LNCaP clone FGC (cell line): Measurements from ENCODE around the gene FRMPD4.

Experiments
- DNase-seq: peaks from one replicate; pipeline ENCODE4 v3.0.0-alpha.2; 2011; ENCODE audit warnings: low read depth
- H3K4me3 ChIP-seq: 2 replicates; pipeline ENCODE4 v1.5.1; 2011; ENCODE audit warnings: mild to moderate bottlenecking, low read depth, low read length, control low read depth
- TF ChIP-seq, protein P1 (sequence below): IDR thresholded peaks from 2 replicates; pipeline ENCODE4 v1.5.1; 2012; ENCODE audit warnings: mild to moderate bottlenecking; ENCODE audit not compliant: control insufficient read depth, insufficient read depth; ENCODE audit errors: extremely low read depth

Gene FRMPD4

DNA sequence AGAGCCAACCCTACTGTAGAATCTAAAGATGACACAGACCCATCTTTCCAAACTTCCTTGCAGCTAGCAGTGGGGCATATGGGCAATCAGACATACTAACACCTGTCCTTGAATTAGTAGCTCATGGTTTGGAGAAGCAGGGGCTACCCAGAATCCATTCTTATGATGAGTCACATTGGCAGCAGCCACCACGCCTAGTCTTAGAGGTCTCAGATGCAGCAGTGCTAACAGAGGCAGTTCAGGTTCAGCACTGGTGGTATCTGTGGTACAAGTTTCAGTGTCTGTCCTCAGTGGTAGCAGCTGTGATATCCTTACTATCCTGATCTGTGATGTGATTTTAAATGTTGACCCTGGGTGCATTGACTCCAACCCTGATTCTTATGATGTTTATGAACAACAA lies 68.1 kb downstream of the FRMPD4 start:
- TF ChIP-seq, protein P1, sequence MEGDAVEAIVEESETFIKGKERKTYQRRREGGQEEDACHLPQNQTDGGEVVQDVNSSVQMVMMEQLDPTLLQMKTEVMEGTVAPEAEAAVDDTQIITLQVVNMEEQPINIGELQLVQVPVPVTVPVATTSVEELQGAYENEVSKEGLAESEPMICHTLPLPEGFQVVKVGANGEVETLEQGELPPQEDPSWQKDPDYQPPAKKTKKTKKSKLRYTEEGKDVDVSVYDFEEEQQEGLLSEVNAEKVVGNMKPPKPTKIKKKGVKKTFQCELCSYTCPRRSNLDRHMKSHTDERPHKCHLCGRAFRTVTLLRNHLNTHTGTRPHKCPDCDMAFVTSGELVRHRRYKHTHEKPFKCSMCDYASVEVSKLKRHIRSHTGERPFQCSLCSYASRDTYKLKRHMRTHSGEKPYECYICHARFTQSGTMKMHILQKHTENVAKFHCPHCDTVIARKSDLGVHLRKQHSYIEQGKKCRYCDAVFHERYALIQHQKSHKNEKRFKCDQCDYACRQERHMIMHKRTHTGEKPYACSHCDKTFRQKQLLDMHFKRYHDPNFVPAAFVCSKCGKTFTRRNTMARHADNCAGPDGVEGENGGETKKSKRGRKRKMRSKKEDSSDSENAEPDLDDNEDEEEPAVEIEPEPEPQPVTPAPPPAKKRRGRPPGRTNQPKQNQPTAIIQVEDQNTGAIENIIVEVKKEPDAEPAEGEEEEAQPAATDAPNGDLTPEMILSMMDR = no peak
- DNase-seq = no peak
- H3K4me3 ChIP-seq = no peak overlapping the region

DNA sequence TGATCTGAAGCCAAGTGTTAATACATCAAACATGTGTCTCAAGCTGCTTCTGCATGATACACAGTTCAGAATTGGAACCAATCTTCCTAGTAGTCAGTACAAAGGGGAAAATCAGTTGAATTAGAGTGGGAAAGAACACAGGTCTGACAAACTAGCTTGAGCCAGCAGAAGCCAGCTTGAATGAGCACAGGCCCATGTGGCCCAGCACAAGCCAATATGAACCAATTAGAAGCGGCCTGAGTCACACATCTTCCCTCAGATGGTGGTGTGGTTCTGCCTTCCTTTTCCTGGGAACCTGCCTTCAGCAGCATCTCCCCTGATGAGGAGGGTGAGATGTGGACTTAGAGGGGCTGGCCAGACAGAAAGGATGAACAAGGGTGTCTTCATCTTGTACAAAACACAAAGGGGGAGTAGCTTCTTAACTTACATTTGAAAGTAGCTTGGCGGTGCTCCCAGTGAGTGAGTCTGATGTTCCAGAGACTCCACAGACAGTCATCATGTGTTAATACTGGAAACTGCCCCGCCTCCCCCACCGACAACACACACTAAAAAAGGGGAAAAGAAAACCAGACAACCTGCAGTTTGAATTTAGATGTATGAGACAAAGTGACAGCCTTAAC lies 72.0 kb downstream of the FRMPD4 start:
- TF ChIP-seq, protein P1 = no peak
- no peak for DNase-seq
- no peak overlapping the region for H3K4me3 ChIP-seq

DNA sequence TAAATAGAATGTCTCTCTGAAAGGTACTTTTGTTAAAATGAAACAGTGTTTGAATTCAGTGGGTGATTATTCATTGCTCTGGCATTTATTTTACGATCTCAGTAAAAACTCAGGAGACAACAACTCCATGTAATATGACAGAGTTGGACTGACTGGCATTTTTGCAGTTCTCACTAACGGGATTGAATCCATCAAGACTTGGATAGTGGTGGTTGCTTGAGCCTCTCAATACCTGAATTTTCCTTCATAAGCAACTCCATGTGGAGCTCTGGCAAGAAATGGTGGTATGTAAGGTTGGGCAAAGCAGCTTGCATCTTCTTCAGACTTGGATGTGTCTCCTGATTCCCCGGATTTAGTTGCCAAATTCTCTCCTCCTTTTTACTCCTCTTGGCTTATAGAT lies 72.7 kb downstream of the FRMPD4 start:
- no peak for DNase-seq
- TF ChIP-seq, protein P1 = no peak
- H3K4me3 ChIP-seq = no peak overlapping the region

DNA sequence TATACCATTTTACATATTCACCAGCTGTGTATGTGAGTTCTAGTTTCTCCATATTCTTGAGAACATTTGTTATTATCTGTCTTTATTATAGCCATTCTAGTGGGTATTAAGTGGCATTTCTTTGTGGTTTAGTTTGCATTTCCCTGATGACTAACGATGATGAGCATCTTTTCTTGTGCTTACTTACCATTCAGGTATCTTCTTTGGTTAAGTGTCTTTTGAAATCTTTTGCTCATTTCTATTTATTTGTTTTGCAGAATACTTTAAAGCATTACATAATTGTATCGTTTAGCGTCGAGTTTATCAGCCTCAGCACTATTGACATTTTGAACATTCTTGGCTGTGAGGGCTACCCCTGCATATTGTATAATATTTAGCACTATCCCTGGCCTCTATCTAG lies 85.4 kb downstream of the FRMPD4 start:
- no peak for DNase-seq
- TF ChIP-seq, protein P1 = no peak
- H3K4me3 ChIP-seq = no peak overlapping the region

DNA sequence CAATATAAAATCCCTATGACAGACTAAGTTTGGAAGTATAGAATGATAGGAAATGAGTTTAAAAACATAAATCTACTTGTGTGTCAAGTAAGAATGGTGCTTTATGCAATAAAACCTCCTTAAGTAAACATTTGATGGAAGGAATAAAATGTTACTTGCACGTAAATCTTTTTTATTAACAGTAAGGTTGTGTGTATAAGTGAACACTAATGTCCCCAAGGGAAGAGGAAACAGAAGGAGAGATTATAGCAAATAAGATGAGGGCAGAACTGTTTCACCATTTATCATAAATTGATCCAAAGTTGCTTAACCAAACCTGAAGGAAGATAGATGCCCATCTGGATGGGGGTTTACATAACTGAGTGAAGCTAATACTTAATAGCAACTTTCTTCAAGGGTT lies 86.8 kb downstream of the FRMPD4 start:
- no peak for DNase-seq
- TF ChIP-seq, protein P1 = no peak

DNA sequence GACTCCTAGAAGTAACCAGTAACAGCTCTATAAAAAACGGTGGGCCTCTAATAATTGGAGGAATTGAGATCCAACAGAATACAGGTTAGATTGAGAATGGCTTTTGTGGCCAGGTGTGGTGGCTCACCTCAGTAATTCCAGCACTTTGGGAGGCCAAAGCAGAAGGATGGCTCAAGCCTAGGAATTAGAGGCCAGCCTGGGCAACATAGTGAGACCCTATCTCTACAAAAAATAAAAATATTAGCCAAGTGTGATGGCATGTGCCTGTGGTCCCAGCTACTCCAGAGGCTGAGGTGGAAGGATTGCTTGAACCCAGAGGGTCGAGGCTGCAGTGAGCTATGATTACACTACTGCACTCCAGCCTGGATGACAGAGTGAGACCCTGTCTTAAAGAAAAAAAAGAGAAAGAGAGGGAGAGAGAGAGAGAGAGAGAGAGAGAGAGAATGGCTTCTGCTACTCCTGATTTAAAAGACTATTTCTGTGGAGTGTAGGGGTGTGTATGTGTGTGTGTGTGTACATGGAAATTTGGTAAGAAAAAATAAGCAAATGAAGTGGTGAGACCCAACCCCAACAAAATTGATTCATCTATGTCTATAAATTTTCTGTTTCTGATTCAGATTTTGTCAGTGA lies 89.3 kb downstream of the FRMPD4 start:
- no peak for DNase-seq
- TF ChIP-seq, protein P1 = no peak
- no peak overlapping the region for H3K4me3 ChIP-seq

More for the DNA sequence above, 86.8 kb downstream of the FRMPD4 start:
- H3K4me3 ChIP-seq = no peak overlapping the region

DNA sequence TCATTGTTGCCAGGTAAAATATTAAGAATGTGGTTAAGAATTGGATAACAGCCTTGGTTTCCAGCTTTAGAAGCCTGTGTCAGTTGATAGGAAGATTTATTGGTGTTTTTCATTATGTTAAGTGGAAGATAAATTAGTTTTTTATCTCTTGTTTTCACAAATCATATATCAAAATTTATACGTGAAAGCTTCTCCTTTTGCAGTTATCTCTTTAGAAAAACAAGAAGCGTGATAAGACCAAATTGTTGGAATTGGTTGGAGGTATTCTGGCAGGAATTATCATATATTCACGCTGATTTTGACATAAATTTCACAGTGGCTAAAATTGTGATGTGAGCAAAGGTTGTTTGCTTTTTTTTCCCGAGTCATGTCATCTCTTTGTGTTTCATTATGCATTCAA lies 90.6 kb downstream of the FRMPD4 start:
- TF ChIP-seq, protein P1 = no peak
- no peak for DNase-seq

More for the DNA sequence above, 90.6 kb downstream of the FRMPD4 start:
- no peak overlapping the region for H3K4me3 ChIP-seq
